ENCODE measurements around the gene OOSP4B.

Gene OOSP4B

GRCh38 chr11:59984368-59984767 is 32.6 kb upstream of the OOSP4B start:
- DNase-seq (ENCODE audit: low read depth): no peak
- in situ Hi-C loops (cut with HindIII; ENCODE audit: low sequenced_read_pairs): no loop called here
- TF ChIP-seq CTCF (IDR thresholded peaks at IDR 0.05; ENCODE audit: low read depth, low read length, missing control alignments): no peak
- H3K4me3 ChIP-seq (ENCODE audit: low read depth, low read length): no peak overlapping the region

GRCh38 chr11:59990421-59990820 is 26.6 kb upstream of the OOSP4B start:
- no peak for DNase-seq (ENCODE audit: low read depth)
- H3K4me3 ChIP-seq (ENCODE audit: low read depth, low read length): no peak overlapping the region
- no peak for TF ChIP-seq CTCF (IDR thresholded peaks at IDR 0.05; ENCODE audit: low read depth, low read length, missing control alignments)
- in situ Hi-C loops (cut with HindIII; ENCODE audit: low sequenced_read_pairs): no loop called here

GRCh38 chr11:59992425-59992824 is 24.6 kb upstream of the OOSP4B start:
- DNase-seq (ENCODE audit: low read depth): no peak
- no peak for TF ChIP-seq CTCF (IDR thresholded peaks at IDR 0.05; ENCODE audit: low read depth, low read length, missing control alignments)
- in situ Hi-C loops (cut with HindIII; ENCODE audit: low sequenced_read_pairs): no loop called here
- no peak overlapping the region for H3K4me3 ChIP-seq (ENCODE audit: low read depth, low read length)

GRCh38 chr11:59997800-59998199 is 19.2 kb upstream of the OOSP4B start:
- DNase-seq (ENCODE audit: low read depth): no peak
- in situ Hi-C loops (cut with HindIII; ENCODE audit: low sequenced_read_pairs): no loop called here
- H3K4me3 ChIP-seq (ENCODE audit: low read depth, low read length): no peak overlapping the region
- TF ChIP-seq CTCF (IDR thresholded peaks at IDR 0.05; ENCODE audit: low read depth, low read length, missing control alignments): no peak

- H3K4me3 ChIP-seq (ENCODE audit: low read depth, low read length): no peak overlapping the region
- TF ChIP-seq CTCF (IDR thresholded peaks at IDR 0.05; ENCODE audit: low read depth, low read length, missing control alignments): no peak
- no peak for DNase-seq (ENCODE audit: low read depth)
- in situ Hi-C loops (cut with HindIII; ENCODE audit: low sequenced_read_pairs): no loop called here
Measured at GRCh38 chr11:59999691-60000090, 17.3 kb upstream of the OOSP4B start.

GRCh38 chr11:60003729-60004128 is 13.3 kb upstream of the OOSP4B start:
- no peak for DNase-seq (ENCODE audit: low read depth)
- no peak overlapping the region for H3K4me3 ChIP-seq (ENCODE audit: low read depth, low read length)
- in situ Hi-C loops (cut with HindIII; ENCODE audit: low sequenced_read_pairs): no loop called here
- TF ChIP-seq CTCF (IDR thresholded peaks at IDR 0.05; ENCODE audit: low read depth, low read length, missing control alignments): no peak

GRCh38 chr11:60005360-60005759 is 11.6 kb upstream of the OOSP4B start:
- in situ Hi-C loops (cut with HindIII; ENCODE audit: low sequenced_read_pairs): no loop called here
- DNase-seq (ENCODE audit: low read depth): no peak
- H3K4me3 ChIP-seq (ENCODE audit: low read depth, low read length): no peak overlapping the region
- no peak for TF ChIP-seq CTCF (IDR thresholded peaks at IDR 0.05; ENCODE audit: low read depth, low read length, missing control alignments)

Data from astrocyte of the cerebellum (primary cell).